Fibroblast of lung (primary cell): ENCODE data around the gene NAA35.

ENCODE experiments used
- CTCF ChIP-seq, 2 donors: IDR thresholded peaks in 1 of 2; conservative IDR thresholded peaks in 1 of 2; 1 replicate in 1 of 2; 2 replicates in 1 of 2; pipeline ENCODE4 v1.5.1; 2011 to 2012; ENCODE audit warnings: low read length in 2 of 2, control low read depth in 1 of 2, inconsistent platforms in 1 of 2, low read depth in 1 of 2, mild to moderate bottlenecking in 1 of 2
- EZH2 ChIP-seq: IDR thresholded peaks from 2 replicates; pipeline ENCODE4 v1.5.1; 2012; ENCODE audit warnings: low read length, control low read depth, mild to moderate bottlenecking; ENCODE audit errors: missing control alignments

- TF ChIP-seq CTCF (conservative IDR thresholded peaks at IDR 0.05 in 1 of 2, IDR thresholded peaks at IDR 0.05 in 1 of 2; ENCODE audit: low read depth in 1 of 2, low read length in 2 of 2) (no peak), EZH2 (no peak)
Observed at GRCh38 chr9:86057491-86057890, 116.5 kb downstream of the NAA35 start.
